Stimulated activated naive CD8-positive, alpha-beta T cell treated with anti-CD3 and anti-CD28 coated beads, Interleukin-15, amount 100 ng/mL, for 72 hours (primary cell): ENCODE measurements around the gene PHACTR1.
A peak's percentile ranks its signal among the peaks of the same experiment; 100 is the strongest.

ENCODE experiments used
- ATAC-seq: fragments of 150-1000 bp; cut with Tn5 transposase; 2 replicates; pipeline ENCODE4 v1.10.0; 2021; ENCODE audit warnings: mild to moderate bottlenecking, moderate library complexity
- DNase-seq, 2 donors: peaks; one replicate each; pipeline ENCODE4 v3.0.0; 2021 to 2022
- H3K27ac Mint-ChIP-seq, 2 donors: one replicate each; pipeline ENCODE4 v1.8.0; 2022; ENCODE audit warnings: mild to moderate bottlenecking in 2 of 2, mixed read lengths in 2 of 2, moderate library complexity in 2 of 2
- H3K27me3 Mint-ChIP-seq: one replicate; pipeline ENCODE4 v1.8.0; 2022; ENCODE audit warnings: mixed read lengths
- H3K4me1 Mint-ChIP-seq: one replicate; pipeline ENCODE4 v1.8.0; 2022; ENCODE audit warnings: mild to moderate bottlenecking, mixed read lengths
- H3K4me3 Mint-ChIP-seq, 2 donors: one replicate each; pipeline ENCODE4 v1.8.0; 2022; ENCODE audit warnings: mild to moderate bottlenecking in 2 of 2, mixed read lengths in 2 of 2, moderate library complexity in 1 of 2
- H3K9me3 Mint-ChIP-seq, 2 donors: one replicate each; pipeline ENCODE4 v1.8.0; 2022; ENCODE audit warnings: mixed read lengths in 2 of 2

The PHACTR1 gene

DNA sequence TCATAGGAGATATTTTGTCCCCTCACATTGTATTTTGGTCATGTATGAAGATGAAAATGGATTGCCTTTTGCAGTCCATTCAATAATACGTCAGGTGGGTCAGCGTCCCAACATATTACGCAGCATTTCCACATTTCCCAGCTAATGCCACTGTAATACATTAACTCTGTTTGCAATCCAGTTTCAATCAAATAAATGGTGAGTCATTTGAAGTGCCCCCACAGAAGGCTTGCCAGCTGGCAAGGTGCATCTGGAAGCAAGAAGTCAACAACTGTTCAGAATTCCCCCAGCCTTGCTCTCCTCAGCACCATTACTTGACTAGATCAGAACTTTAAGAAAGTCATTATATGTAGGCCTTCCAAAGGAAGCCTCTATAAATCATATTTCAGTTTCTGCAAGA lies 50.4 kb downstream of the PHACTR1 start:
- no peaks in the 10 kb centered on the region for H3K9me3 Mint-ChIP-seq
- no peak for DNase-seq
- no peak for ATAC-seq
- H3K4me1 Mint-ChIP-seq, result no peaks in the 10 kb centered on the region
- H3K27ac Mint-ChIP-seq, result no peak overlapping the region
- no peak overlapping the region for H3K4me3 Mint-ChIP-seq
- H3K27me3 Mint-ChIP-seq, result peaks cover 27% of the 10 kb centered on the region

DNA sequence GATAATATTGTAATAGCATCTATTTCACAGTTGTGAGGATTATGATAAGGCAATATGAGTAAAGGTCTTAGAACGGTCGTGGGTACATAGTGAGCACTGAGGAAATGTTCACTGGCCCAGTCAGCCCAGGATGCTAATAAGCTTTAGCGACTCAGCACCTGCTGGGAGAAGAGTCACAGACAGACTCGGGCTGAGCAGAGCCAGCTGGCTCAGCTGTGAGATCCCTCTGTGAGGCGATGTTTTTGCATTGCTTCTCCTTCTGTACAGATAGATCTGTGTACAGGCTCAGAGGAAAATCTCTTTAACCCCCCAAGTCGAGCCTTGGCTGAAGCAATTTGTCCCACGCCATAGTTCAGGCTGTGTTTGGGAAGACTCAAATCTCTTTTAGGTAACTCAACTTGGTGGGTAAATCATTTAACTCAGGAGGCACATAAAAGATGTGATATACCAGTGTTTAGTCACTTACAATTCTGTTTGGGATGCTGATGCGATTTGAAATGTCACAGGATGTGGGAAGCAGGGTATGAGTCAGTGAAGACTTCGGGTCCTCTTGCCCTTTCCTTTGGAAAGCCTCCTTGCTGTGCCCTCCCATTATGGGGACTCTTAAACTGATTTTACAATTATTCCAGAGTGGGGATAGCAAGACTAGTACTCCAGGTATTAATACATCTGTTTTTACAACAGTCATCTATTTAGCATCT lies 53.1 kb downstream of the PHACTR1 start:
- H3K27ac Mint-ChIP-seq, result no peak overlapping the region
- H3K9me3 Mint-ChIP-seq, result no peaks in the 10 kb centered on the region
- ATAC-seq (no peak), DNase-seq (no peak)
- no peak overlapping the region for H3K4me3 Mint-ChIP-seq
- peaks cover 23% of the 10 kb centered on the region for H3K27me3 Mint-ChIP-seq
- no peaks in the 10 kb centered on the region for H3K4me1 Mint-ChIP-seq

DNA sequence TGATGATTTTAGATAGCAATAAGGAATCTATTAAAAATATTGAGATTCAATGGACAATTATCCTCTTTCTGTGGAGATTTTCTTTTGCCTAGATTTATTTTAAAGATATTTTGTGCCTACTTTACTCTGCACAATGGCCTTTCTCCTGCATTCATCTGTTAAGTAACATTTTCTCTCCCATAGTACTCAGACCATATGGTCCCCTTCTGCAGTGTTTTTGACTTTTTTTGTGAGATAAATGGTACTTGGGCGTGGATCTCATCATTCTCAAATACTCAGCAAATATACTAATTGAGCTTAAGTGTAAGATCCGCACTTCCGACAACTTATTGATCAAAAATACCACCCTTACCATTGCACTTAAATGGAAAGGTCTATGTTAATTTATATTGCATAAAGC lies 55.8 kb downstream of the PHACTR1 start:
- H3K27ac Mint-ChIP-seq, result no peak overlapping the region
- H3K4me3 Mint-ChIP-seq, result no peak overlapping the region
- ATAC-seq (no peak), DNase-seq (no peak)
- no peaks in the 10 kb centered on the region for H3K9me3 Mint-ChIP-seq
- no peaks in the 10 kb centered on the region for H3K4me1 Mint-ChIP-seq
- peaks cover 26% of the 10 kb centered on the region for H3K27me3 Mint-ChIP-seq

DNA sequence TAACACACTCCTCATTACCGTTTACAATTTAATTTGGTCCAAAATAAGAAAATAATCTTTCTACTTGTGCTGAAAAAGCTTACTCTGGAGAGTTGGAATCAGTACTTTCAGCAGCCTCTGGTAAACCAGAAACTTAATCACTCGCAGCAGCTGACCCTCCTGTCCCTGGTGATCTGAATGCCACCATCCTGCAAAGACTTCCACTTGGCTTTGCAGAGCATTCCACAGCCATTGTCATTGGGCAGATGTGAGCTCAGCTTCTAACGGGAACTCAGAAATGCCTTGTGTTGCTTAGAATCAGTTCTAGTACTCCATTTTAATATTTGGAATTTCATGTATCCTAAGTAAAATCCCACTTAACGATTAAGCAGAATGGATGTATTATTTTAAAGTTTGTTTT lies 59.7 kb downstream of the PHACTR1 start:
- H3K9me3 Mint-ChIP-seq, result no peaks in the 10 kb centered on the region
- peaks cover 13% of the 10 kb centered on the region for H3K27me3 Mint-ChIP-seq
- no peak overlapping the region for H3K4me3 Mint-ChIP-seq
- ATAC-seq, result no peak
- H3K27ac Mint-ChIP-seq, result no peak overlapping the region
- DNase-seq, result no peak
- no peaks in the 10 kb centered on the region for H3K4me1 Mint-ChIP-seq

DNA sequence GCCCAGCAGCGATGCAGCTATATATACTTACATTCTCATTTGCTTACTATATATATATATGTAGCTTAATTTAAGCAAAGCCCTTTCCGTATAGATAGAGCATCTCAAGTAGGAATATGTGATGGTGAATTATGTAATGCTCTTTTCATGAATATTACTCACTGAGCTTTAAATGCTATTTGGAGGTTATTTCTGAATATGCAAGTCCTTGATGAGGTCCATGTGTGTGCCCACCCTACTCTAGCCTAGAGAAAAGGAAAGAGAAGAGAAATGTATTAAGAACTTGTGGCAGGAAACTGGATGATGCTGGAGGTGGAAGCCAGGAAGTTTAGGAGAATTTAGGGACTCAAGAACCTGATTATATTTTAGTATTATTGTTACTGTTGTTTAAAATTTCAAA lies 63.2 kb downstream of the PHACTR1 start:
- ATAC-seq, result no peak
- H3K27ac Mint-ChIP-seq, result no peak overlapping the region

DNA sequence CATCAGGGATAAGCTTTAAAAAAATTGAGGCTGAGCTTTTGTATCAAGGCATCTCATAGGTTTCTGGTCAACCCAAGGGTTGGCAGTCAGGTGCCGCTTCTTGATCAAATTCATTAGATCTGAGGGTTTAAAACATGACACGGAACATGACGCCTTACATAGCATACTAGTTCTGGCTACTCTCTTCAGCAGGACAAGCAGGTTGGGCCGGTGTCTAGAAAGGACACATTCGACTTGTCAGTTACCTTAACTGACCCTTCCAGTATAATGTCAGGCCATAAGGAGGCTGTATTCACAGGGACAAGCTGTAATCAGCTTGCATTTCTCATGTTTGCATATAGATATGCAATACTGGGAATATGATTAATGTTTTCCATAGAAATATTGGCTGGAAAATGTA lies 65.6 kb downstream of the PHACTR1 start:
- no peaks in the 10 kb centered on the region for H3K4me1 Mint-ChIP-seq
- no peak overlapping the region for H3K27ac Mint-ChIP-seq
- H3K4me3 Mint-ChIP-seq, result no peak overlapping the region
- no peaks in the 10 kb centered on the region for H3K9me3 Mint-ChIP-seq
- no peaks in the 10 kb centered on the region for H3K27me3 Mint-ChIP-seq
- ATAC-seq (no peak), DNase-seq (no peak)

More for the DNA sequence above, 63.2 kb downstream of the PHACTR1 start:
- Mint-ChIP-seq H3K9me3 (no peaks in the 10 kb centered on the region), H3K4me3 (no peak overlapping the region), H3K27me3 (peaks cover 1% of the 10 kb centered on the region), H3K4me1 (no peaks in the 10 kb centered on the region)
- DNase-seq, result no peak

DNA sequence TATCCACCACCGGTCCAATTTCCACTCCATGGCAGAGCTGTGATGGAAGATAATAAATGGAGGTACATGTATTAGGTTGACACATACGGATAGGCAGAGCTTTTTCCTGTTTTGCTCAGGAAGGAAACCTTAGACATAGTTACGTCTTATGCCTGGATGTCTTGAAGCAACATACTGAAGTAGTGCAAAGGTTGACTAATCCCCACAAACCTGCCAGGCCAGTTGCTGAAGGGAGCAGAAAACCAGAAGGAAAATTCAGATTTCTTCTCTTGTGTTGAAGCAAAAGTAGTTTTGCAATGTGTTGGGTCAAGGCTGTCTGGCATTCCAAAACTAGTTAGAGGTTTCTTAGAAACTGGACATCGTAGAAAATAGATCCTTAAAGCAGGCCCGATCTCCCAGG lies 68.7 kb downstream of the PHACTR1 start:
- Mint-ChIP-seq H3K4me1 (no peaks in the 10 kb centered on the region), H3K27ac (no peak overlapping the region), H3K4me3 (no peak overlapping the region), H3K9me3 (no peaks in the 10 kb centered on the region), H3K27me3 (peaks cover 5% of the 10 kb centered on the region)
- DNase-seq (no peak), ATAC-seq (no peak)

DNA sequence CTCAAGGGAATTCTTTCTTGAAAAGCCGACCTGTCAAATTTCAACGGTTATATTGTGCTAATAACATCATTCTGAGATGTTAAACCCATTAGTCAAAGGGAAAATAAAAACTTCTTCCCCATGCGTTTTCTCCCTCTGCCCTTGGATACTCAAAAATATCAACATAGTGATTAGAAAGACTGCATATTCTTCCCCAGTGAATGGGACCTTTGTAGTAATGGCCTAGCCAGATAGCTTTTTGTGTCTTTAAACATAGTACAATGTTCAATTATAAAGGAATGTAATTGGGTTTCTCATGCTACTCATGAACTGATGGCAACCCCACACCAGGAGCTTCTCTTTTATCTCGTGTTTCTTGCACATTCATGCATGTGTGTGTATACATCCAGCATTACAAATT lies 69.4 kb downstream of the PHACTR1 start:
- no peak overlapping the region for H3K27ac Mint-ChIP-seq
- DNase-seq, result no peak
- peaks cover 9% of the 10 kb centered on the region for H3K27me3 Mint-ChIP-seq
- H3K4me3 Mint-ChIP-seq, result no peak overlapping the region
- no peaks in the 10 kb centered on the region for H3K4me1 Mint-ChIP-seq
- H3K9me3 Mint-ChIP-seq, result no peaks in the 10 kb centered on the region
- ATAC-seq, result no peak

DNA sequence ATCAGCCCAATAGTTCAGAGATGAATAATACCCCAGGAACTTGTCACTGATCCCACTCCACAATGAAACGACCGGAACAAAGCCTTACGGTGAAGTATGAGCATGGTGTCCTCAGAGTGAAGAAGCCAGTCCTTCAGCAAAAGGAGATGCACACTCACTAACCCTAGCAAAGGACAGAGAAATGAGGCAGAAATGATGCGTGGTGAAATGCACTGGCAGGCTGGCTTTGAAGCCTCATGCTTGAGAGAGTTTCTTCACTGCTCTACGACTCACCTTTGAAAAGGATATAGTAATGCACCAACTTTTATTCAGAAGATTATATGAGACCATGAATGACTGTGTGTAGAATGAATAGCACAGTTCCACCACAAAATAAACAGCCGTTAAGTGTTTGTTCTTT lies 74.8 kb downstream of the PHACTR1 start:
- Mint-ChIP-seq H3K27me3 (peaks cover 9% of the 10 kb centered on the region), H3K9me3 (no peaks in the 10 kb centered on the region), H3K4me3 (no peak overlapping the region), H3K27ac (no peak overlapping the region), H3K4me1 (no peaks in the 10 kb centered on the region)
- ATAC-seq (no peak), DNase-seq (no peak)

DNA sequence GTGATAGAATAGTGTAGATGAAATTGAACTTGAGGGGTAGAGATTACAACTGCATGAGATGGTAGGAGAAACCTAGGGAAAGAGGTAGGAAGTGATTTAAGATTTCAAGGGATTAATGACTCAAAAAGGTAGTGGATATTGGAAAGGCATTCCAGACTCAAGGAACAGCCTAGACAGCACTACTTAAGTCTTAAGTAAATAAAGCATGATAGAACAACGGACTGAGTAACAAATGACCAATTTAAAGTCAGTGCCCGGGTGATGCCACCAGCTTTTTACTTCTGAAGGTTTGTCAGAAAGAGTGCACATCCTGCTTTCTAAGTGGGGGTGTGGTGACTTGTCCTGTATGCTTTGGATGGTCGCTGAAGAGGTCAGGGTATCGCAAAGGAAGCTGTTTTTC lies 81.8 kb downstream of the PHACTR1 start:
- peaks cover 5% of the 10 kb centered on the region for H3K27me3 Mint-ChIP-seq

DNA sequence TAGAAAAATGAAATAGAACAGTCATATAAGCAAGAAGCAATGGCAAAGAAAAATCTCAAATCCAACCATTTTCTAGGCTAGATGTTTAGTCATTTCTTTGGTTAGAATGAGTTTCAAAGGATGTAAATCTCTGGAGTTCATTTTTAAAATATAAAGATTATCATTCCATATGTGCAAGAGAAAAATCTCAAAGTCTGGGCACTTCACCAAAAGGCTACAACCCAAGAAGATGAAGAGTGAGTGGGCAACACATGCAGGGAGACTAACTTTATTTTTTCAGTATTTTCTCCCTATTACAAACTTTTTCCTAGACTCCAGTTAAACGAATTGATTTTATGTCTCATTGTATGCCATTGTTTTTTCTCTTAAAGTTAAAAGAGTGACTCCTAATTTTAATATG lies 83.6 kb downstream of the PHACTR1 start:
- Mint-ChIP-seq H3K27ac (no peak overlapping the region), H3K27me3 (peaks cover 7% of the 10 kb centered on the region), H3K4me3 (no peak overlapping the region), H3K4me1 (no peaks in the 10 kb centered on the region), H3K9me3 (no peaks in the 10 kb centered on the region)
- ATAC-seq (no peak), DNase-seq (no peak)

More for the DNA sequence above, 81.8 kb downstream of the PHACTR1 start:
- no peak for DNase-seq
- H3K4me1 Mint-ChIP-seq, result no peaks in the 10 kb centered on the region
- no peak for ATAC-seq
- no peak overlapping the region for H3K27ac Mint-ChIP-seq
- no peak overlapping the region for H3K4me3 Mint-ChIP-seq
- no peaks in the 10 kb centered on the region for H3K9me3 Mint-ChIP-seq

DNA sequence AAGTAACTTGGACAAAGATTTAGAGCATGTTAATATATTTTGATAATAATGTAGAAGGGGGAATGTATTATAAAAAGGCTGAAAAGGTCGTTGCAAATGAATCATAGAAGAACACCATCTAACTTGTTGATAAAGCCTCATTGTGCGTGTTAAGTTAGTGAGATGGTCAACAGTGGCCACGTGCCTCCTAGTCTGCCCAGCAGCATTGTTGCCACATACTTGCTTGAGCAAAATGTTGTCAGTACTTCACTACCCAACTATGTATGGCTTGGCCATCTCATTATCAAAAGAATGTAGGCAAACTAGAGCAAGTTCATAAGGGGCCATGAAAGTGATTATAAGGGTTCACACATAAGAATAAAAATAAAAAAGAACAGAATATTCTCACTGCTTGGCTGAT lies 84.6 kb downstream of the PHACTR1 start:
- H3K9me3 Mint-ChIP-seq, result no peaks in the 10 kb centered on the region
- ATAC-seq (no peak), DNase-seq (no peak)
- H3K27me3 Mint-ChIP-seq, result peaks cover 13% of the 10 kb centered on the region
- H3K4me3 Mint-ChIP-seq, result no peak overlapping the region
- H3K27ac Mint-ChIP-seq, result no peak overlapping the region
- no peaks in the 10 kb centered on the region for H3K4me1 Mint-ChIP-seq

DNA sequence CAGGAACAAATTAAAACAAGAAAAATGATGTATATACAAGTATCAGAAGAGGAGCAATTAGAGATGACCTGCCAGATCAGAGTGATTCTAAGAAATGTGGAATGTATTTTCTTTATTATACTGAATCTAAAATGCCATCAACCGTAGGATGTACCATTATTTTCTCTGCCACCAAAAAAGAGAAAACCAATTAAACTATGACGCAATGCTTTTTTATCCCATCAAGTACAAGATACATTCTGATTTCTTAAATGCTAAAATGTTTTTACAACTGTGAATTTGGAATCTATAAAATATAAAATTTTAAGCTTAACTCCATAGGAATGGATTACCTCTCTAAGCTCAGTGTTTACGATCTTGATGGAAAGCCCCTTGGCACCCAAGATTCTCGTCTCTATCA lies 85.9 kb downstream of the PHACTR1 start:
- H3K27me3 Mint-ChIP-seq, result peaks cover 16% of the 10 kb centered on the region
- H3K4me3 Mint-ChIP-seq, result no peak overlapping the region
- ATAC-seq (no peak), DNase-seq (no peak)
- no peaks in the 10 kb centered on the region for H3K9me3 Mint-ChIP-seq
- H3K27ac Mint-ChIP-seq, result no peak overlapping the region
- H3K4me1 Mint-ChIP-seq, result no peaks in the 10 kb centered on the region

DNA sequence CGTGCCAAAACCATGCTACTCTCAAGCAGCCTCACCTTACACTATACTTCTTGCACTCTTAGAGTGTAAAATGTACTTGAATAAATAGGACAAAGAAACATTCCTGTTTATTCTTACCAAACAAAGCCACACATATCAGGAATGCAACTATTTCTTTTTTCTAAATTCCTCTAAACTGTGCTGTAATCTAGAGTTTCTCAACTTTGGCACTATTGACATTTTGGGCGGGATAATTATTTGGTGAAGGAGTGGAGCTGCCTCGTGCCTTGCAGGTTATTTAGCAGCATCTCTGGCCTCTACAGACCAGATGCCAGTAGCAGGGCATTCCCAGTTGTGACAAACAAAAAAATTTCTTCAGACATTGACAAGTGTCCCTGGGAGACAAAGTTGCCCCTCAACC lies 86.9 kb downstream of the PHACTR1 start:
- no peaks in the 10 kb centered on the region for H3K9me3 Mint-ChIP-seq
- no peak for ATAC-seq
- no peak for DNase-seq
- no peak overlapping the region for H3K4me3 Mint-ChIP-seq
- H3K4me1 Mint-ChIP-seq, result no peaks in the 10 kb centered on the region
- no peak overlapping the region for H3K27ac Mint-ChIP-seq
- H3K27me3 Mint-ChIP-seq, result peaks cover 16% of the 10 kb centered on the region

DNA sequence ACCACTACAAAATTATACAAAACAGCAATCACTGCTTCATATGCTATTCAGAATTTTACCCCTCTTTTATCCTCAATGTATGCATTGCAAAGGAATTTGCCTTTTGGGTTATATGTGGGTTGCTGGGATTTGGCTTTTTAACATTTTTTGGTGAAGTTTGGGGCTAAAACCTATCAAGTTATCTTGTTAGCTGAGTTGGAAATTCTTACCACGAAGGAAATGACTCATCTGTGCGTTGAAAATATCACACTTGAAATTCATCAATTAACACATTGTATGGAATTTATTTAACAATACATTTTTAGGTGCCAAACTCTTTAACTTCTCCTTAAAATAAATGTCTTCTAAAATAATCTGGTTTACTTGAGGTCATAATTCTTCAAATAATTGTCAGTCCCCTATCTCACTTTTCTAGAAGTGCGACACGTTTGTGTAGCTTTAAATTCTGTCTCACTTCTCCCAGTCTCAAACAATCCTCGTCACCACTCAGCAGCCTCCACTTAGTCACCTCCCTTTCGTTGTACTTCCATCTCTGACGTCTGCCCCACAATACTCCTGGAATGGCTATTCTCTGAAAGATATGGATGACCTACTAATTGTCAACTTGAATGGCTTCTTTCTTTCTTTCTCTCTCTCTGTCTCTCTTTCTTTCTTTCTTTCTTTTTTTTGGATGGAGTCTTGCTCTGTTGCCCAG lies 88.5 kb downstream of the PHACTR1 start:
- Mint-ChIP-seq H3K4me1 (no peaks in the 10 kb centered on the region), H3K27me3 (peaks cover 16% of the 10 kb centered on the region), H3K9me3 (no peaks in the 10 kb centered on the region), H3K4me3 (no peak overlapping the region), H3K27ac (no peak overlapping the region)
- DNase-seq, result no peak
- ATAC-seq, result no peak

DNA sequence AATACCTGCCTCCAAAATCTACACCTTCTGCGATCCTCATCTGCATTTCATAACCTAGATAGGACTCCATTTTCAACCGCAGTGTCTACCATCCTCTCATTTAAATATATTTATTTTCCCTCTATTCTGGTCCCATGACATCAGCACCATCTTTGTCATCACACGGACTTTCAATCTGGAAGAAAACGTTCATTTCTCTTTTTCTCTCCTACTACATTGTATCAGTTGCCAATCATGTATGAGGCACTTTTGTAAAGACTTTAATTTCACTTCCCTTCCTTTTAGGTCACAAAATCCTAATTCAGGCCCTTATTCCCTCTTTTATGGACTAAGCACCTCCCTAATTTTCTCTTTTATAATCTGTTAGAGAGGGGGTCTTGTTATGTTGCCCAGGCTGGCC lies 89.6 kb downstream of the PHACTR1 start:
- ATAC-seq (no peak), DNase-seq (no peak)
- H3K4me1 Mint-ChIP-seq, result no peaks in the 10 kb centered on the region
- no peak overlapping the region for H3K4me3 Mint-ChIP-seq
- peaks cover 16% of the 10 kb centered on the region for H3K27me3 Mint-ChIP-seq
- H3K9me3 Mint-ChIP-seq, result no peaks in the 10 kb centered on the region
- peak overlapping the region in 1 of 2 donors; percentile 52 for H3K27ac Mint-ChIP-seq

DNA sequence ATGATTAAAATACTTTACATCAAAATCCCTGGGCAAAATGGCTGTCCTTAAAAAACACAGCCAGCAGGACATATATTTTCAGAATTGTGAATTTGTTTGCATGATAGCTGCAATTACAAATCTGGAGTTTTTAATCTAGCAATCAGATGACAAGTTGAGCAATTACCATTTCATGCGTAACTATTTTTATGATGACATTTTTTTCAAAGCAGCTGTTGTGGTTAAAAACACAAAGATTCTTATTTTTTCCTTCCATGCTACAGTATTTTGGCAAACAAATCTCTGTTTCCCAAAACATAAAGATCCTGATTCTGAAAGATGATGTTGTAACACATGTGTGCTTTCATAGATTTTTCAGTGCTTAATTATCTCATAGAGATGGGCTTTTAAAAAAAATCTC lies 90.2 kb downstream of the PHACTR1 start:
- Mint-ChIP-seq H3K27me3 (peaks cover 16% of the 10 kb centered on the region), H3K4me3 (no peak overlapping the region), H3K4me1 (no peaks in the 10 kb centered on the region), H3K9me3 (no peaks in the 10 kb centered on the region), H3K27ac (no peak overlapping the region)
- DNase-seq (no peak), ATAC-seq (no peak)
